Nephron (organoid): ENCODE data around the gene PGLYRP2.

Source experiments
- H3K27ac Mint-ChIP-seq, 3 experiments: 2 replicates each; pipeline ENCODE4 v1.8.0; 2020; ENCODE audit warnings: mixed read lengths in 3 of 3, mild to moderate bottlenecking in 2 of 3, moderate library complexity in 1 of 3
- H3K27me3 Mint-ChIP-seq: 2 replicates; pipeline ENCODE4 v1.8.0; 2021; ENCODE audit warnings: low read depth, mild to moderate bottlenecking, moderate library complexity, mixed read lengths
- H3K36me3 Mint-ChIP-seq: 2 replicates; pipeline ENCODE4 v1.8.0; 2020; ENCODE audit warnings: low read depth, mixed read lengths
- H3K4me1 Mint-ChIP-seq: 2 replicates; pipeline ENCODE4 v1.8.0; 2020; ENCODE audit warnings: mixed read lengths
- H3K4me3 Mint-ChIP-seq, 3 experiments: 2 replicates each; pipeline ENCODE4 v1.8.0; 2020; ENCODE audit warnings: mild to moderate bottlenecking in 3 of 3, mixed read lengths in 3 of 3, moderate library complexity in 2 of 3
- H3K9me3 Mint-ChIP-seq: 2 replicates; pipeline ENCODE4 v1.8.0; 2020; ENCODE audit warnings: mixed read lengths
- CTCF ChIP-seq, 3 experiments: fragments of 200-600 bp; sonication (generic); IDR thresholded peaks; one replicate each; pipeline ENCODE4 v1.5.0; 2021; ENCODE audit warnings: antibody characterized with exemption in 3 of 3; ENCODE audit not compliant: unreplicated experiment in 3 of 3

The PGLYRP2 gene

GRCh38 chr19:15426485-15427349 lies 52.6 kb downstream of the PGLYRP2 start:
- TF ChIP-seq CTCF (IDR thresholded peaks at IDR 0.05; ENCODE audit: unreplicated experiment in 3 of 3) = no peak
- Mint-ChIP-seq H3K36me3 (peaks cover 54% of the 10 kb centered on the region), H3K4me1 (peaks cover 34% of the 10 kb centered on the region), H3K27me3 (no peaks in the 10 kb centered on the region), H3K27ac (no peak overlapping the region), H3K4me3 (peak overlapping the region in 1 of 3 experiments; percentile 43), H3K9me3 (no peaks in the 10 kb centered on the region)

DNA sequence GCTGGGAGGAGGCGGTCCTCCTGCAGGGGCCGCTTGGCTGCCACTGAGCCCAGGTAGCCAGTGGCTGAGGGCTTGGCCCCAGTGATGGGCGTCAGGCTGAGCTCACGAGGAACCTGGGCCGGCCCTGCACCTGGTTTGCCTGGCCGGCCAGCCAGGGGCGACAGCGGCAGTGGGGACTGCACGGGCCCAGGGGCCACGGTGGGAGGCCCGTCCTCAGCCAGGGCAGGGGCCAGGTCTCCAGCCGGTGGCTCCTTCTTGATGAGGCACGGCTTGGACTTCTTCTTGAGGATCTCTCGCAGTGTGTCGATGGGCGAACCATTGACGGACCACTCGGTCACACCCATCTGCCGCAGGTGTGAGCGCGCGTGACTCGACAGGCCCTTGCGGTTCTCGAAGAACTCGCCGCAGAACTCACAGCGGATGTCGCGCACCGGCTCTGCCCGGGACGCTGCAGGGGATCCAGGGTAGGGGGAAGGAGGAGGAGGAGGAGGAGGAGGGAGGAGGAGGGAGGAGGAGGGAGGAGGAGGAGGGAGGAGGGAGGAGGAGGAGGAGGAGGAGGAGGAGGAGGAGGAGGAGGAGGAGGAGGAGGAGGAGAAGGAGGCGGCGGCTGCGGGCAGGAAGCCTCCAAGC lies 53.9 kb downstream of the PGLYRP2 start:
- H3K36me3 Mint-ChIP-seq = peaks cover 52% of the 10 kb centered on the region
- H3K27ac Mint-ChIP-seq = no peak overlapping the region
- peaks cover 28% of the 10 kb centered on the region for H3K4me1 Mint-ChIP-seq
- H3K4me3 Mint-ChIP-seq = no peak overlapping the region
- H3K27me3 Mint-ChIP-seq = no peaks in the 10 kb centered on the region
- TF ChIP-seq CTCF (IDR thresholded peaks at IDR 0.05; ENCODE audit: unreplicated experiment in 3 of 3) = no peak
- H3K9me3 Mint-ChIP-seq = no peaks in the 10 kb centered on the region

GRCh38 chr19:15424692-15425272 lies 54.5 kb downstream of the PGLYRP2 start:
- Mint-ChIP-seq H3K36me3 (peaks cover 50% of the 10 kb centered on the region), H3K4me1 (peaks cover 30% of the 10 kb centered on the region), H3K27me3 (no peaks in the 10 kb centered on the region), H3K4me3 (no peak overlapping the region), H3K9me3 (no peaks in the 10 kb centered on the region), H3K27ac (no peak overlapping the region)
- TF ChIP-seq CTCF (IDR thresholded peaks at IDR 0.05; ENCODE audit: unreplicated experiment in 3 of 3) = no peak

DNA sequence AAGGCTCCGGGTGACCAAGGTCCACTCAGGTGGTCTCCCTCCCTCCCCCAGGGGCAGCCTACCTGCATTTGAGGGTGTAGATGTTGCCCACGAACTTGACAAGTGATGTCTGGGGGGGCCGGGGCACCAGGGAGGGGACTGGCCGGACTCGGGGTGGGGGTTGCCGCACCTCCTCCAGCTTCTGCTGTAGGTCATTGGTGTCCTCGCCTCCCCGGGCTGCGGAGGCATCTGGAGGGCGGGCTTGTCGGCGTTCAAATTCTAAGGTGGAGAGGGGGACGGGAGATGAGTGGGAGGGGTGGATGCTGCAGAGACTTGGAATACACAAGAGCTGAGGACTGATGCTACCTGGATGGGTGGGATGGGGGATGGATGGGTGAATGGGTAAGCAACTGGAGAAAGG lies 55.2 kb downstream of the PGLYRP2 start:
- Mint-ChIP-seq H3K4me1 (peaks cover 37% of the 10 kb centered on the region), H3K27ac (no peak overlapping the region), H3K4me3 (no peak overlapping the region), H3K27me3 (no peaks in the 10 kb centered on the region), H3K9me3 (no peaks in the 10 kb centered on the region), H3K36me3 (peaks cover 50% of the 10 kb centered on the region)
- TF ChIP-seq CTCF (IDR thresholded peaks at IDR 0.05; ENCODE audit: unreplicated experiment in 3 of 3) = no peak

GRCh38 chr19:15423130-15423529 lies 56.2 kb downstream of the PGLYRP2 start:
- TF ChIP-seq CTCF (IDR thresholded peaks at IDR 0.05; ENCODE audit: unreplicated experiment in 3 of 3) = no peak
- Mint-ChIP-seq H3K27me3 (no peaks in the 10 kb centered on the region), H3K4me1 (peaks cover 43% of the 10 kb centered on the region), H3K36me3 (peaks cover 50% of the 10 kb centered on the region), H3K9me3 (no peaks in the 10 kb centered on the region), H3K4me3 (no peak overlapping the region), H3K27ac (no peak overlapping the region)
